ENCODE data around the gene IL10RB.

DNA sequence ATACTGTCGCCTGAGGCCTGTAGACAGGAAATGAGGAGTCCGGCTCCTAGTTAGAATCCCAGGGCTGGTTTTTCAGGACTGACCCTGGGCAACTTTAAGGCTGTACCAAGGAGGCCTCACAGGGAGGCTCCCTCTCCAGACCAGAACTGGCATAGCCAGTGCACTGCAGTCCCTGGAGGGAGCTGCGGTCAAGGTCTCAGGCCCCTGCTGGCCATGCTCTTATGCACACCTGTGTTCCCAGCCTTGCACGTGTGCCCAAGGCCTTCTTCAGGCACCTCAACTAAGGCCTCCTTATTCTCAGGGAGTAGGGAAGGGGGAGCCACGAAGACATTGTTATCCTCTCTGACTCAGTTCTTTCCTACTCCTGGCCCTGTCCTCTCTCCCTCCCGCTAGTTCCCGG, 36.6 kb downstream of the IL10RB start:
- TF ChIP-seq, protein P1, sequence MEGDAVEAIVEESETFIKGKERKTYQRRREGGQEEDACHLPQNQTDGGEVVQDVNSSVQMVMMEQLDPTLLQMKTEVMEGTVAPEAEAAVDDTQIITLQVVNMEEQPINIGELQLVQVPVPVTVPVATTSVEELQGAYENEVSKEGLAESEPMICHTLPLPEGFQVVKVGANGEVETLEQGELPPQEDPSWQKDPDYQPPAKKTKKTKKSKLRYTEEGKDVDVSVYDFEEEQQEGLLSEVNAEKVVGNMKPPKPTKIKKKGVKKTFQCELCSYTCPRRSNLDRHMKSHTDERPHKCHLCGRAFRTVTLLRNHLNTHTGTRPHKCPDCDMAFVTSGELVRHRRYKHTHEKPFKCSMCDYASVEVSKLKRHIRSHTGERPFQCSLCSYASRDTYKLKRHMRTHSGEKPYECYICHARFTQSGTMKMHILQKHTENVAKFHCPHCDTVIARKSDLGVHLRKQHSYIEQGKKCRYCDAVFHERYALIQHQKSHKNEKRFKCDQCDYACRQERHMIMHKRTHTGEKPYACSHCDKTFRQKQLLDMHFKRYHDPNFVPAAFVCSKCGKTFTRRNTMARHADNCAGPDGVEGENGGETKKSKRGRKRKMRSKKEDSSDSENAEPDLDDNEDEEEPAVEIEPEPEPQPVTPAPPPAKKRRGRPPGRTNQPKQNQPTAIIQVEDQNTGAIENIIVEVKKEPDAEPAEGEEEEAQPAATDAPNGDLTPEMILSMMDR (conservative IDR thresholded peaks at IDR 0.05), result no peak; the same call in 1 of the 2 replicates
- no peak for TF ChIP-seq ZFX (IDR thresholded peaks at IDR 0.05)
